Measurements from ENCODE around the gene ASAH2.
A peak's percentile ranks its signal among the peaks of the same experiment; 100 is the strongest.
"Not testable (repeated sequence)": the region's sequence is repeated elsewhere in the genome, so short reads cannot be mapped to it uniquely, and the experiment has no call there.

ASAH2 gene

GRCh38 chr10:50254479-50254878, 3.2 kb upstream of the ASAH2 start:
- no peak for DNase-seq (ENCODE audit: low read depth)

DNA sequence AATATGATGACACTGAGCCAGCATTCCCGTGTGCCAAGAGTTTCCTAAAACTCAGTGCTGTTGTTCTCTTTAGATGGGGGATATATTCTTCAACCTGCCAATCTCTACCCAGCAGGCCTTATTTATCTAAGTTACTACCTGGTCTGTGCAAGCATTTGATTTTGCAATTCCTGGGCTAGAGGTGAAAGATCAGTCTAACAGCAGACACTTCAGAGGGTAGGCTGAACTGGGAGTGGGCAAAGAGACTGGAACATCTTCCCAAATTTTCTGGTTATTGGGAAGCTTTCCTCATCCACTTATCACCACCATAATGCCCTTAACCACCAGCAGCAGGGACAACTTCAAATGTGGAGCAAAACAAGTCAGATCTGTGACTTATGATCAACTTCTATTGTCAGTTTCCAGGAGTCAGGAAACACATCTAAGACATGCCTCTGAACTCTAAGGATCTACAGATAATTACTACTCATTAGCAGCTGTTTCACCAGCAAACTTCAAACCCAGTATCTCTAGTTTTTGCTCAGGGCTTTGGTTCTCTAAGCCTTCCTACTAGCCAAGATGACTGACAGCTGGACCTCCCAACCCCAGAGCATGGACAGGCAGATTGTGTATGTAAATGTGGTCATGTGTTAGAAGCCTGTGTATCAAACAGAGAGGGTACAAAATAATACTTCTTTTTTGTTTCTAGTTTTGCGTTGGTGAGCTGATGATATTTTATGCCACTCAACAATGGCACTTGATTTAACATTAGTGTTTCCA, 1.0 kb downstream of the ASAH2 start:
- no peak for DNase-seq (ENCODE audit: low read depth)

- DNase-seq (ENCODE audit: low read depth), result no peak
Measured at GRCh38 chr10:50248598-50248997, 2.7 kb downstream of the ASAH2 start.

- DNase-seq (ENCODE audit: low read depth), result no peak
Measured at GRCh38 chr10:50248062-50248461, 3.3 kb downstream of the ASAH2 start.

- DNase-seq (ENCODE audit: low read depth), result no peak
Measured at GRCh38 chr10:50244201-50244600, 7.1 kb downstream of the ASAH2 start.

GRCh38 chr10:50242777-50243176, 8.5 kb downstream of the ASAH2 start:
- DNase-seq (ENCODE audit: low read depth), result no peak

DNA sequence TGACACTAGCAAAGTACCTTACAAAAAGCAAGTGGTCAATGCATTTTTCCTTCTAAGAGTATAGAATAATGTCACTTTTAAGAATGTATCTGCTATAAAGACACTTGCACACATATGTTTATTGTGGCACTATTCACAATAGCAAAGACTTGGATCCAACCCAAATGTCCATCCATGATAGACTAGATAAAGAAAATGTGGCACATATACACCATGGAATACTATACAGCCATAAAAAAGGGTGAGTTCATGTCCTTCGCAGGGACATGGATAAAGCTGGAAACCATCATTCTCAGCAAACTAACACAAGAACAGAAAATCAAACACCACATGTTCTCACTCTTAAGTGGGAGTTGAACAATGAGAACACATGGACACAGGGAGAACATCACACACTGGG, 9.8 kb downstream of the ASAH2 start:
- not testable (repeated sequence) for DNase-seq (ENCODE audit: low read depth)

DNA sequence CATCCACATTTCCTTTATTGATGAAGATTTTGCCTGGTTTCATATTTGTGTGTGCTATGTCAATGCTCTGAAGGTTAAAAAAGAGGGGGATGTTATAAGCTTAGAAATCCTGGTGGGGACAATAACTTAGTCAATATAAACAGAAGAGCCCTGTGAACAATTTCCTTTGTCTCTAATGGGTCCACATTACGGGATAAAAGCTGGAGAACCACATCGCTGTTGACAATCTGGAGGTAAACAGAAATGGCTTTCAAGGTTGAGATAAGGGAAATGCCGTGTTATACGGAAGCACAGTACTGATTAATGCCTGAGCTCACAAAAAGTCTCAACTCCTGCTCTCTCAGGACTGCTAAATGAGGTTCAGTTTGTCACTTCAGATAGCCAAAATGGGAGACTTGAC, 16.8 kb downstream of the ASAH2 start:
- no peak for DNase-seq (ENCODE audit: low read depth)

DNA sequence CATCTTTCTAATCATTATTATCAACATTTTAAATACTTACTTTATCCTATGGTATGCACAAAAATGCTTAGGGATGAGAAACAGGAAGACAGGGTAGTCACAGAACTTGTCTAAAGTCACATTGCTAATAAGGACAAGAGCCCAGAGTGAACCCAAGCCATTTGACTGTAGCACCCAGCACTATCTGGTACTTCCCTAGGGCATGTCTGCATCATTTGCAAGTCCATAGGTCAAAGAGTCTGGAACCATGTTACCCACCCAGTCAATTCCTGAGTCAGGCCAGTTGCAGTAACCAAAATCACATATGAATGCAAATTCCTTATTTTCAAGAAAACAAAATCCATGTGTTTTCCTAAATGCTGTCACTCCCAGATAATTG, 19.1 kb downstream of the ASAH2 start:
- no peak for DNase-seq (ENCODE audit: low read depth)

- no peak for DNase-seq (ENCODE audit: low read depth)
Measured at GRCh38 chr10:50231515-50232260, 19.6 kb downstream of the ASAH2 start.

DNA sequence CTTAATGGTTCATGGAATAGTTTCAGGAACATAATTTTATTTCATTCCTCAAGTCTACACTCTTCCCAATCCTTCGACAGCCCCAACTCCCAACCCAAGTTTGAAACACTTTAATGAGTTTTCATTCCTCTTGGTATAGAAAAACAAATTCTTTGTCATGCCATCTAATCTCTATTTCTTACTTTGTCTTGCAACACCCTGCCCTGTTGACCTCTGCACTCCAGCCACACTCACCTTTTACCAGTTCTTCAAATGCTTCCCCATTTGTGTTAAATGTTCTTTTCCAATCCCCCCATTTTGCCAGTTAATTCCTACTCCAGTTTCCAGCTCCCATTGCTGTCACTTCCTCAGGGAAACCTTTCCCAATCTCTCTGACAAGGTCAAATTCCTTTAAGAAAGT, 21.9 kb downstream of the ASAH2 start:
- no peak for DNase-seq (ENCODE audit: low read depth)

DNA sequence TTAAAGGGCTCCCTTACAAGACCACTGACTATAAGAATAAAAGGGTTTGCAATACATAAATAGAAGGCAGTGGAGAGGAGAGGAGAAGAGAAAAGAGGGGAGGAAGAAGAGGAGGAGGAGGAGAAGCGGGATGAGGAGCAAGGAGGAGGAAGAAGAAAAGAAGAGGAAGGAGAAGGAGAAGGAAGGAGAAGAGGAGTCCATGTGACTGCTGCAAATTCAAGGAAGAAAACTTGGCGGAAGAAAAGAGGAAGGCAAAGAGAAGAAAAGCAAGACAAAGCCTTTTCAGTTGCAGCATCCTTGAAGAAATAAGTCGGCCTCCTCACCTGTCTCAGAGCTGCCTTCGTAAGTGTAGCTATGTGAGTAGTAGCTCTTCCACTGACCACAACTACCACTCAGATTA, 22.6 kb downstream of the ASAH2 start:
- no peak for DNase-seq (ENCODE audit: low read depth)

- DNase-seq (ENCODE audit: low read depth), result no peak
Measured at GRCh38 chr10:50226610-50227009, 24.7 kb downstream of the ASAH2 start.

DNA sequence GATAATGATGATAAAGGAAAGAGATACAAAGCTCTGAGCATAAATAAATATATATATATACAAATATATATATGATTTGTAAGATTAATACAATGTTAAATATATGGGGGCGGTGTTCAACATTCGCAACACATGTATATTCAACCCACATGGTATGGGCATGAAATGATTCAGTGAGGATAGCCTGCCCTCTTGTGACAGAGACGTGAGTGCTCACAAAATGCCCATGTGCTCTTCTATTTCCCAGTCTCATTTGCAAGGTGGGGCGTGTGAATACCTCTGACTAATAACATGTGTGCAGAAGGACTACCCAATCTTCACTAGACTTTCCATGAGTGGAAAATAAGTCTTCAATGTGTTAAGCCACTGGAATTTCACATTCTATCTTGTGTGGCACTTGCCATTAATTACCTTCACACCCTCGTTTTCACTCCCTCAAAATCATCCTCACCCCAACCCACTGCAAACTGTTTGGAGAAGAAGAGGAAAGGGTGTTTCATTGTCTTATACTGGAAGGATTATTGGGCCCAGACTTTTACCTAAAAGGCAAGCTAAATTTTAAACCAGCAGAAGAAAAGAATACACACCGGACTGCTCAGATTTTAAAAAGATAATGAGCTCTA, 26.9 kb downstream of the ASAH2 start:
- DNase-seq (ENCODE audit: low read depth), result peak; percentile 52

DNA sequence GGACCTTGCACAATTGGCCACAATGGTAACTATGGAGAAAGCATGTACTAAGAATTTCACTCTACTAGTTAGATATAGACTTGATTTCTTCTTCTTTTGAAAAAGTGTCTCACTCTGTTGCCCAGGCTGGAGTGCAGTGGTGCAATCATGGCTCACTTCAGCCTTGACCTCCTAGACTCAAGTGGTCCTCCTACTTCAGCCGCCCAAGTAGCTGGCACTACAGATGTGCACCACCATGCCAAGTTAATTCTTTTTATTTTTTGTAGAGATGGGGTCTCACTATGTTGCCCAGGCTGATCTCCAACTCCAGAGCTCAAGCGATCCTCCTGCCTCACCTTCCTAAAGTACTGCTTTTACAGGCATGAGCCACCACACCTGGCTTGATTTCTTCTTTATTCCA, 29.1 kb downstream of the ASAH2 start:
- DNase-seq (ENCODE audit: low read depth), result no peak

DNA sequence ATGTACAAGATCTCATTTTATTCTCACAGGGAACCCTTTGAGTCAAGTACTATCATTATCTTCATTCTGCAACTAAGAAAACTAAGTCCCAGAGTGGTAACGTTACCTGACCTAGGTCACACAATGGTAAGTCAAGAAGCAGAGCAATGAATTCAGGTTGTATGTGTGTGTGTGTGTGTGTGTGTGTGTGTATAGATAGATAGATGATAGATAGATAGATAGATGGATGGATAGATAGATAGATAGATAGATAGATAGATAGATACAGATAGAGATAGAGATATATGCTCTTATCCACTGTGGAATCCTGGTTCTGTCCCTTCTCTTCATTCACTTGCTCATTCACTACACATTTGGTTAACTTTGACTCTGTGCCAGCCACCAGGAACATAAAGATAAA, 29.8 kb downstream of the ASAH2 start:
- no peak for DNase-seq (ENCODE audit: low read depth)

DNA sequence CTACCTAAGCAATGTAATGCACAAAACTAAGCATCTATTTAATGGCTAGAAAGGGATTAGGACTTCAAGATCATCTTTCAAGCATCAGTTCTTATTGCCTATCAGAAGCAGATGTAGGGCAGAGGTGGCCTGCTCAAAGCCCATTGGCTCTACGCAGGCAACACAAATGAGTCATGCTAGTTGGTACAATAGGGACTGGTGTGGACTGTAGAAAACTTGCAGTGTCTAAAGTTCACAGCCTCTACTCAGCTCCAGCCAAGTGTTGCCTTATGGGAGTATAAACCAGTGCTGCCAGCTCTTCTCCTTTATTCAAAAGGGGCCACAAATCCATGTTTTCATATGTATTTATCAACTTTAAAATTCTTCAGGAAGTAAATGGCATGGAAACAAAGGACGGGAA, 31.7 kb downstream of the ASAH2 start:
- no peak for DNase-seq (ENCODE audit: low read depth)

DNA sequence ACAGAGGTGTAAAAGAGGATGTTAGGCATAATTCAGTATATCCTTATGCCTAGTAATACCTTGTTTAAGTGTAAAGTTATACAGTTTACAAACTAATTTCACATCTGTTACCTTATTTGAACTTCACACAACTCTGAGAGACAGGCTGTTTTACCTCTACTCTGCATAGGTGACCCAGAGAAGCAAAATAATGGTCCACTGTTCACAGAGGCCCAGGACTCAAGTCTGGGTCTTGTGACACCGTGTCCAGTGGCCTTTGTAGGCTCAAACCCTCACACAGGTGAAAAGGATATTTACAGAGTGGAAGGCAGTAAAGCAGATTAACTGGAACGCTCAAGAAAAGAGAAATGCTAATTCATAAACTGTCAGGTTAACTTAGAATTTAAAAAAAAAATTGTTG, 32.1 kb downstream of the ASAH2 start:
- DNase-seq (ENCODE audit: low read depth), result no peak

DNA sequence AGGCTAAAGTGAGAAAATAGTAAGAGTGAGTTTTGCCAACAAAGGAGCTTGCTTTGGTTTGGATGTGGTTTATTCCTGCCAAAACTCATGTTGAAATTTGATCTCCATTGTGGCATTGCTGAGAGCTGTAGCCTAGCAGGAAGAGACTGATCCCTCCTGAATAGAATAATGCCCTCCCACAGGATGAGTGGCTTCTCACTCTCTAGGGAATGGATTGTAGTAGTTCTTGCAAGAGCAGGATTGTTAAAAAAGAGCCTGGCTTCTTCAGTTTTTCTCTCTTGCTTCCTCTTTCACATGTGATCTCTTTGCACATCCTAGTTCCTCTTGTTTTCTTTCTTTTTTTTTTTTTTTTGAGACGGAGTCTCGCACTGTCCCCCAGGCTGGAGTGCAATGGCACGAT, 34.4 kb downstream of the ASAH2 start:
- DNase-seq (ENCODE audit: low read depth), result peak; percentile 20

GRCh38 chr10:50216418-50216817, 34.9 kb downstream of the ASAH2 start:
- DNase-seq (ENCODE audit: low read depth), result no peak

GRCh38 chr10:50211670-50212069, 39.6 kb downstream of the ASAH2 start:
- no peak for DNase-seq (ENCODE audit: low read depth)

DNA sequence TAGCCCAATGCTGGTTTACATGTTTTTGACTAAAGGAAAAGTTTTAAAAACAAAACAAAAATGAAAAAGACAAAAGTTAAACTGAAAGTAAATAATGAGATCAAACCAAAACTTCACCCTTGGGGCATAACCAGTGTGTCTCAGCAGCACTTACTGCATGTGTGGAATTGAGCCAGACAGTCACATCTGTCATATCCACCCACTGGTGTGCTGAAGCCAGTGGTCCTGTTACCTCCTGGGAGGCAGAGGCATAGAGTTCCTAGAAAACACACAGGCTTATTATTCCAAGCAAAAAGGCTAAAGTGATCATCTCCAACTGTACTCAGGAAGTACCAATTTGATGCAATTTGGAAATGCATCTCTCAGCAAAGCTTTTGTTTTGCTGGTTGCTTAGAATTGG, 40.4 kb downstream of the ASAH2 start:
- no peak for DNase-seq (ENCODE audit: low read depth)

Data from fibroblast of the conjunctiva (primary cell).